HL-60/S4 treated with phorbol 12-myristate 13-acetate at 8.2 ng/mL for 4 days and 3 days (cell line): Measurements from ENCODE around the gene SPON1.

Source experiments
- in situ Hi-C: fragments of 300-500 bp; cut with MboI; formaldehyde crosslinking; loops from 2 replicates; pipeline ENCODE4 v1.15.0; 2022; ENCODE audit warnings: low sequenced_read_pairs

The SPON1 gene

GRCh38 chr11:14309425-14310192, 347.1 kb downstream of the SPON1 start:
- in situ Hi-C loops = no loop called here

GRCh38 chr11:14310679-14311078, 348.2 kb downstream of the SPON1 start:
- in situ Hi-C loops = no loop called here

GRCh38 chr11:14312736-14313438, 350.4 kb downstream of the SPON1 start:
- in situ Hi-C loops = no loop called here

- in situ Hi-C loops = no loop called here
These were observed 351.6 kb downstream of the SPON1 start for GRCh38 chr11:14314127-14314526.

- in situ Hi-C loops = no loop called here
These were observed 352.6 kb downstream of the SPON1 start for GRCh38 chr11:14315130-14315529.
